GM12878 (cell line): ENCODE results near the gene OPRL1. TPM values are rescaled to one million over a fixed set of nuclear protein-coding genes. Genes with fewer than 3 reads are reported as not detected.

ENCODE experiments used
- ATAC-seq: fragments of 200-7000 bp; cut with Tn5 transposase; 3 replicates; pipeline ENCODE4 v1.9.1; 2020; ENCODE audit warnings: mild to moderate bottlenecking, moderate library complexity
- BruUV-seq: library from RNA; stranded (reverse); fragments of 400-500 nt; replicated peaks from 2 replicates; lab custom pipeline; 2021; lab: Mats Ljungman, UMichigan
- CTCF ChIA-PET: fragments of 300-600 bp; sonication (Branson Sonifier 250); formaldehyde crosslinking; extraction: SDS; loops from one replicate; lab custom pipeline; 2021; ENCODE audit warnings: inconsistent platforms; lab: Yijun Ruan, JAX
- POLR2A ChIA-PET: fragments of 350-600 bp; formaldehyde crosslinking; extraction: SDS; loops from one replicate; lab custom pipeline; 2021; ENCODE audit warnings: inconsistent platforms; lab: Charles Lee
- RAD21 ChIA-PET: fragments of 300-600 bp; sonication (Branson Sonifier 250); formaldehyde crosslinking; loops from one replicate; lab custom pipeline; 2023; ENCODE audit warnings: antibody characterized with exemption; ENCODE audit not compliant: unreplicated experiment; lab: Charles Lee
- SMC1A ChIA-PET: fragments of 300-600 bp; sonication (Branson Sonifier 250); formaldehyde crosslinking; loops from one replicate; lab custom pipeline; 2023; ENCODE audit not compliant: unreplicated experiment, uncharacterized antibody; lab: Charles Lee
- DNase-seq: peaks from one replicate; pipeline ENCODE4 v3.0.0-alpha.2; 2011; ENCODE audit warnings: low read depth, low spot score
- FAIRE-seq: peaks from 3 replicates; lab custom pipeline; 2011; peaks lifted over from hg19 to GRCh38; lab: Jason Lieb, UNC
- H2AFZ ChIP-seq: 2 replicates; pipeline ENCODE4 v1.6.0; 2011; ENCODE audit warnings: low read depth, low read length, control low read depth; ENCODE audit not compliant: control insufficient read depth
- H3K27ac ChIP-seq: 2 replicates; pipeline ENCODE4 v1.5.1; 2011; ENCODE audit warnings: control low read depth; ENCODE audit not compliant: control insufficient read depth, insufficient read depth
- H3K27me3 ChIP-seq, 2 experiments: replicated peaks in 1 of 2; 2 replicates each; pipeline versions ENCODE4 v1.6.0 to v1.6.1; 2011; ENCODE audit warnings: low read length in 1 of 2; ENCODE audit not compliant: control insufficient read depth in 2 of 2, insufficient read depth in 2 of 2
- H3K36me3 ChIP-seq, 2 experiments: 2 replicates each; pipeline ENCODE4 v1.5.1; 2011; ENCODE audit warnings: low read length in 1 of 2; ENCODE audit not compliant: control insufficient read depth in 2 of 2, insufficient read depth in 2 of 2
- H3K4me1 ChIP-seq: 2 replicates; pipeline ENCODE4 v1.6.1; 2011; ENCODE audit warnings: mild to moderate bottlenecking, low read length, moderate library complexity, mixed read lengths; ENCODE audit not compliant: control insufficient read depth, insufficient read depth
- H3K4me2 ChIP-seq: 2 replicates; pipeline ENCODE4 v1.6.0; 2011; ENCODE audit warnings: control low read depth; ENCODE audit not compliant: control insufficient read depth, insufficient read depth
- H3K4me3 ChIP-seq: fragments of 200-600 bp; sonication (generic); 2 replicates; pipeline ENCODE4 v1.5.1; 2016
- H3K79me2 ChIP-seq: 2 replicates; pipeline ENCODE4 v1.6.0; 2011; ENCODE audit warnings: low read length; ENCODE audit not compliant: control insufficient read depth, insufficient read depth
- H3K9ac ChIP-seq: 2 replicates; pipeline ENCODE4 v1.8.0; 2011; ENCODE audit warnings: low read length, control low read depth, mixed read lengths; ENCODE audit not compliant: control insufficient read depth, insufficient read depth
- H3K9me3 ChIP-seq: replicated peaks from 3 replicates; pipeline ENCODE4 v1.5.1; 2011; ENCODE audit warnings: mild to moderate bottlenecking, low read length; ENCODE audit not compliant: control insufficient read depth, insufficient read depth
- H4K20me1 ChIP-seq: 2 replicates; pipeline ENCODE4 v1.6.0; 2011; ENCODE audit not compliant: control insufficient read depth, insufficient read depth
- NFIC ChIP-seq: IDR thresholded peaks from 2 replicates; pipeline ENCODE4 v1.6.1; 2012; ENCODE audit warnings: low read depth, mild to moderate bottlenecking, inconsistent platforms, low read length, moderate library complexity
- RELB ChIP-seq: fragments of 450-650 bp; IDR thresholded peaks from 2 replicates; pipeline ENCODE4 v1.6.1; 2017; ENCODE audit warnings: low read depth, mild to moderate bottlenecking, moderate library complexity
- SIX5 ChIP-seq: IDR thresholded peaks from 2 replicates; pipeline ENCODE4 v1.6.1; 2011; ENCODE audit warnings: mild to moderate bottlenecking, low read depth, low read length, moderate library complexity; ENCODE audit not compliant: severe bottlenecking
- TBL1XR1 ChIP-seq: IDR thresholded peaks from 2 replicates; pipeline ENCODE4 v1.6.1; 2012; ENCODE audit warnings: low read depth, low read length, improper control_type of control experiment
- YY1 ChIP-seq: IDR thresholded peaks from 2 replicates; pipeline ENCODE4 v1.6.1; 2011; ENCODE audit warnings: low read depth, mild to moderate bottlenecking, low read length
- ZNF24 ChIP-seq: fragments of 450-650 bp; IDR thresholded peaks from 2 replicates; pipeline ENCODE4 v1.6.1; 2017; ENCODE audit warnings: antibody characterized with exemption, mild to moderate bottlenecking
- WGBS: methylation state at CpG from one replicate; pipeline ENCODE4 v1.1.6; 2016; ENCODE audit warnings: low lambda C conversion rate; ENCODE audit not compliant: insufficient replicate concordance, insufficient coverage; ENCODE audit errors: missing lambda C conversion rate; 5-methylcytosine and 5-hydroxymethylcytosine counted together
- in situ Hi-C: fragments of 300-500 bp; cut with MboI; formaldehyde crosslinking; loops from 9 replicates; pipeline ENCODE4 v1.14.3; 2018; ENCODE audit warnings: mixed read lengths
- intact Hi-C: fragments of 100-400 bp; cut with micrococcal nuclease; formaldehyde crosslinking; loops from one replicate; pipeline ENCODE4 v1.14.2; 2022; ENCODE audit not compliant: unreplicated experiment
- polyA plus RNA-seq, 11 experiments: library from polyadenylated mRNA; depleted of rRNA in 4 of 11; unstranded in 6 of 11; stranded (reverse) in 5 of 11; fragments of >200 nt; fragmentation: Nextera tagmentation in 4 of 11; fragmentation: Illumina TruSeq in 1 of 11; extraction: Ambion mirVana in 4 of 11; extraction: Trizol in 1 of 11; gene quantifications; 1 replicate in 1 of 11; 2 replicates in 10 of 11; pipeline versions ENCODE4 v1.2.1 to v1.2.3, GENCODE V29; 2011 to 2016; ENCODE audit warnings: inconsistent platforms in 2 of 11, missing spikeins in 2 of 11, low read depth in 1 of 11
- total RNA-seq, 4 experiments: library from RNA; depleted of rRNA in 3 of 4; stranded (reverse); fragments of >200 nt in 3 of 4; fragmentation: Illumina TruSeq in 1 of 4; extraction: Trizol in 1 of 4; gene quantifications; 2 replicates each; pipeline versions ENCODE4 v1.2.1 to v1.2.3, GENCODE V29; 2013 to 2021

The OPRL1 gene
- total and polyA plus RNA-seq, 10 of the 15 experiments (the other 5 are each of a cell fraction or from before 2014, with no cell fraction given), result 0.04 to 0.41 (median 0.24) TPM; not detected in 1

GRCh38 chr20:64105846-64106434 lies 26.1 kb downstream of the OPRL1 start:
- FAIRE-seq (no peak), ATAC-seq (no peak), DNase-seq (no peak)
- no peaks in the 10 kb centered on the region for H4K20me1 ChIP-seq
- no peak for TF ChIP-seq RELB
- no peak for TF ChIP-seq YY1
- no peak for TF ChIP-seq SIX5
- no peak for TF ChIP-seq ZNF24
- TF ChIP-seq TBL1XR1, result no peak
- TF ChIP-seq NFIC, result no peak
- H3K36me3 ChIP-seq, result no peaks in the 10 kb centered on the region
- ChIA-PET CTCF (interaction anchor here (4.6 kb wide), 1 partner anchor 15 kb away, joined by 23 read pairs; no protein-coding TSS in a partner anchor), RAD21 (no interaction called here), SMC1A (no interaction called here), POLR2A (no interaction called here)
- intact Hi-C loops, result no loop called here
- 61% methylated on average over 39 of the region's 39 CpGs for WGBS
- no peaks in the 10 kb centered on the region for H3K79me2 ChIP-seq
- H3K4me3 ChIP-seq, result no peak overlapping the region
- no peak overlapping the region for H3K9ac ChIP-seq
- no peaks in the 10 kb centered on the region; the same call in 1 of the 2 replicates for H3K4me1 ChIP-seq
- no peak overlapping the region for H2AFZ ChIP-seq
- in situ Hi-C loops, result no loop called here
- peaks cover 4 to 9% of the 10 kb centered on the region in 2 experiments; a peak in 3 of 4 replicates for H3K27me3 ChIP-seq
- H3K4me2 ChIP-seq, result no peak overlapping the region
- no peaks in the 10 kb centered on the region for H3K9me3 ChIP-seq
- no peak overlapping the region for H3K27ac ChIP-seq
- no TSS peak for BruUV-seq
